Esophagus muscularis mucosa (tissue), 4 donors: ENCODE results near the gene SMIM14.

Source experiments
- EP300 ChIP-seq: sonication (generic); formaldehyde crosslinking; IDR thresholded peaks from one replicate; pipeline ENCODE4 v1.6.1; 2017; ENCODE audit warnings: antibody characterized with exemption
- POLR2A ChIP-seq: fragments of 450-650 bp; IDR thresholded peaks from one replicate; pipeline ENCODE4 v1.6.1; 2017; ENCODE audit warnings: antibody characterized with exemption, moderate library complexity, mild to moderate bottlenecking, low read depth
- TF ChIP-seq, protein P1 (sequence below), 3 experiments: fragments of 200-600 bp in 2 of 3; fragments of 450-650 bp in 1 of 3; sonication (generic) in 2 of 3; IDR thresholded peaks; one replicate each; pipeline ENCODE4 v1.5.1; 2017 to 2019; ENCODE audit warnings: antibody characterized with exemption in 3 of 3, mild to moderate bottlenecking in 2 of 3, moderate library complexity in 1 of 3

DNA sequence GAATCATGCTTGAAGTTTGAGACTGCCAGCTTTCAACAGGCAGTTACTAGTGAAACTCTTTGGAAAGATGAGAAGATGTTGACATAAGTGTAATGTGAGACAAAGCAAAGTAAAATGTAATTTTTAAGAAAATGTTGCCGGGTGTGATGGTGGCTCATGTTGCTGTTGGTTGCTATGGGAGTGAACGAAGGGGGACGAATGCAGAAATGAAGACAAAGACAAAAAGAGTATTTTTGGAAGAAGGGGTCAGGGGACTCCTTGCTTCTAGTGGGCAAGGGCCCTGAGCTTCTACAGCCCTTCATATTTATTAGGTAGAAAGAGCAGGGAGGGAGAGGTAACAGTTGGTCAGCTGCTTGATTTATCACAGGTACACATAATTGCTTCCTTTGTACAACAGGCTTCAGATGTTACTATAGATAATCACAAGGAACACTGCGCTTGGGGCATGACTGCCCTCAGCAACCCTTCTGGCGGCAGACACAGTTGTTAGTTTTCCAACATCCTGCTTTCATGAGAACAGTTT, 99.5 kb downstream of the SMIM14 start:
- TF ChIP-seq POLR2A (no peak), EP300 (no peak)
- TF ChIP-seq, protein P1, sequence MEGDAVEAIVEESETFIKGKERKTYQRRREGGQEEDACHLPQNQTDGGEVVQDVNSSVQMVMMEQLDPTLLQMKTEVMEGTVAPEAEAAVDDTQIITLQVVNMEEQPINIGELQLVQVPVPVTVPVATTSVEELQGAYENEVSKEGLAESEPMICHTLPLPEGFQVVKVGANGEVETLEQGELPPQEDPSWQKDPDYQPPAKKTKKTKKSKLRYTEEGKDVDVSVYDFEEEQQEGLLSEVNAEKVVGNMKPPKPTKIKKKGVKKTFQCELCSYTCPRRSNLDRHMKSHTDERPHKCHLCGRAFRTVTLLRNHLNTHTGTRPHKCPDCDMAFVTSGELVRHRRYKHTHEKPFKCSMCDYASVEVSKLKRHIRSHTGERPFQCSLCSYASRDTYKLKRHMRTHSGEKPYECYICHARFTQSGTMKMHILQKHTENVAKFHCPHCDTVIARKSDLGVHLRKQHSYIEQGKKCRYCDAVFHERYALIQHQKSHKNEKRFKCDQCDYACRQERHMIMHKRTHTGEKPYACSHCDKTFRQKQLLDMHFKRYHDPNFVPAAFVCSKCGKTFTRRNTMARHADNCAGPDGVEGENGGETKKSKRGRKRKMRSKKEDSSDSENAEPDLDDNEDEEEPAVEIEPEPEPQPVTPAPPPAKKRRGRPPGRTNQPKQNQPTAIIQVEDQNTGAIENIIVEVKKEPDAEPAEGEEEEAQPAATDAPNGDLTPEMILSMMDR (IDR thresholded peaks at IDR 0.05), result no peak
